Loucy (cell line): ENCODE measurements around the gene PHETA2.

Source experiments
- CTCF ChIP-seq: fragments of 200-600 bp; sonication (generic); conservative IDR thresholded peaks from 2 replicates; pipeline ENCODE4 v1.5.1; 2014; ENCODE audit warnings: mild to moderate bottlenecking, antibody characterized with exemption, low read length
- EZH2phosphoT487 ChIP-seq: fragments of 200-600 bp; IDR thresholded peaks from 2 replicates; pipeline ENCODE4 v1.6.1; 2018; ENCODE audit warnings: antibody characterized with exemption, mild to moderate bottlenecking, moderate library complexity, borderline replicate concordance

DNA sequence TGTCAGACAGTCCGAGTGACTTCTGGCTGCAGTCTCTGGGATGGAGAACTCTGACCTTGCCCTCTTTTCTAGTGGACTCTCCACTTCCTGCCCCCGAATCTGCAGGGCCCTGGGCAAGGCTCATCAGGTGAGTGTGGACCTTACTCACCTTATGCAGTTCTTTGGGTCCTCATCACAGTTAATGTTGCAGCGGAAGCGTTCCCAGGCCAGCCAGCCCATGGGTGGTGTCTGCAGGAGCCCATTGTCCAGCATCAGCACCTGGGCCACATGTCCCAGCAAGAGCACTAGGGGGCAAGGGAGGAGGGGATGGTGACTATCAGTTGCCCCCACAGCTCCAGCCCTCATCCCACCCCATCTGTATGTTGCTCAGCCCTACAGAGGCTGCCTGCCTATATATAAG lies 5.8 kb upstream of the PHETA2 start:
- TF ChIP-seq CTCF = no peak
- TF ChIP-seq EZH2phosphoT487 = no peak
